H54 (cell line): ENCODE measurements around the gene LAMA3.

Experiments used
- DNase-seq: peaks from one replicate; pipeline ENCODE4 v3.0.0; 2011; ENCODE audit warnings: low spot score, mixed read lengths; ENCODE audit not compliant: insufficient read length
- FAIRE-seq: peaks from 3 replicates; lab custom pipeline; 2011; peaks lifted over from hg19 to GRCh38; lab: Jason Lieb, UNC
- POLR2A ChIP-seq: IDR thresholded peaks from 2 replicates; pipeline ENCODE4 v1.6.1; 2011; ENCODE audit warnings: low read depth, mild to moderate bottlenecking, low read length

The LAMA3 gene

DNA sequence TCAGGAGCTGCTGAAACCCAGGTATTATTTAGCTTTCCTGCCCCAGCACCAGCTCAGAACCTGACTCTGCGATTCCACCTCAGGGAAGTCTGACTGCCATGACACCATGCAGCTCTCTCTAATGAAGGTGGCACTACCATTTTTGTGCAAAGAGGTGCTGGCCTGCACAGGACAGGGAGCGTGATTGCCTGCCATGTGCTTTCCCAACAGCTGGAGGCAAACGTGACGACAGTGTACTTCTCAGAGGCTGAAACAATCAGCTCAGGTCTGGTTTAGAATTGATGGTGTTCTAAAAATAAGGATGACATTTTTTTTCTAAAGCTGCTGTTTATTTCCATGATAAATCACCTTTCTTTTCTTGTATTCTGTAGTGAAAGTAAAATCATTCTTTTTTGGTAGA, 250.1 kb downstream of the LAMA3 start:
- TF ChIP-seq POLR2A, result no peak
- DNase-seq, result no peak
- FAIRE-seq, result no peak

DNA sequence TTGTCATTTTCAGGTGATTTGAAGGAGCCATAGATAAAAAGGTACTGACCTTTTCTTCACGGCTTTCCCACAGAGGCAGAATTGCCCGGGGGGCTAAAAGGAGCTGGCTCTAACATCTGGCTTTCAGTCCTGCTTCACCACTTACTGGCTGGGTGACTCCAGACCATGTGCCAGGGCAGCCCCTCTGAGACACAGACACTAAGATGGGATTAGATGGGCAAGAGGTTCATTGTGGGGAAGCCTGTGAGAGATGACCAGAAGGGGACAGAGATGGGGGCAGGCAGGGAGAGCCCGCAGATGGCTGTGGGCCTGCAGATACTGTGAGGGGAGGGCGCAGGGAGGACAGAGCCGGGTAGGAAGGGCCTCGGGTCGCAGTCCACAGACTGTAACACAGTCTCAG, 250.6 kb downstream of the LAMA3 start:
- no peak for TF ChIP-seq POLR2A
- no peak for FAIRE-seq
- no peak for DNase-seq

GRCh38 chr18:23941791-23942190, 252.5 kb downstream of the LAMA3 start:
- no peak for DNase-seq
- no peak for FAIRE-seq
- no peak for TF ChIP-seq POLR2A

- FAIRE-seq (no peak), DNase-seq (no peak)
- TF ChIP-seq POLR2A, result no peak
These were observed 253.9 kb downstream of the LAMA3 start for GRCh38 chr18:23943104-23943503.

- FAIRE-seq (no peak), DNase-seq (no peak)
- TF ChIP-seq POLR2A, result no peak
These were observed 254.8 kb downstream of the LAMA3 start for GRCh38 chr18:23943903-23944624.

- no peak for TF ChIP-seq POLR2A
- DNase-seq (no peak), FAIRE-seq (no peak)
These were observed 256.3 kb downstream of the LAMA3 start for GRCh38 chr18:23945416-23946079.

DNA sequence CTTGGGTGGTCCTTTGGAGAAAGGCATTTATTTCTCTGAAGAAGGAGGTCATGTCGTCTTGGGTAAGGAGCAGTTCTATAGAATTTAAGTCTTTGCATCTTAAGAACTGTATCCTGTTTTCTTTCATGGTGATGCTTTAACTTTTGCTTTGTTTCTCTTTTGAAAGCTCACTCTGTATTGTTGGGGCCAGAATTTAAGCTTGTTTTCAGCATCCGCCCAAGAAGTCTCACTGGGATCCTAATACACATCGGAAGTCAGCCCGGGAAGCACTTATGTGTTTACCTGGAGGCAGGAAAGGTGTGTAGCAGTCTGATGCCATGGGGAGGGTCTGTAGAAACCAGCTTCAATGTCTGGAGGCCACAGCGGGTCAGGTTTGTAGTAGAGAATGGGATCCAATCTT, 260.6 kb downstream of the LAMA3 start:
- DNase-seq (no peak), FAIRE-seq (no peak)
- TF ChIP-seq POLR2A, result no peak

- DNase-seq (no peak), FAIRE-seq (no peak)
- no peak for TF ChIP-seq POLR2A
These were observed 261.4 kb downstream of the LAMA3 start for GRCh38 chr18:23950644-23951043.

GRCh38 chr18:23951206-23951605, 262.0 kb downstream of the LAMA3 start:
- TF ChIP-seq POLR2A, result no peak
- FAIRE-seq, result no peak
- DNase-seq, result no peak

DNA sequence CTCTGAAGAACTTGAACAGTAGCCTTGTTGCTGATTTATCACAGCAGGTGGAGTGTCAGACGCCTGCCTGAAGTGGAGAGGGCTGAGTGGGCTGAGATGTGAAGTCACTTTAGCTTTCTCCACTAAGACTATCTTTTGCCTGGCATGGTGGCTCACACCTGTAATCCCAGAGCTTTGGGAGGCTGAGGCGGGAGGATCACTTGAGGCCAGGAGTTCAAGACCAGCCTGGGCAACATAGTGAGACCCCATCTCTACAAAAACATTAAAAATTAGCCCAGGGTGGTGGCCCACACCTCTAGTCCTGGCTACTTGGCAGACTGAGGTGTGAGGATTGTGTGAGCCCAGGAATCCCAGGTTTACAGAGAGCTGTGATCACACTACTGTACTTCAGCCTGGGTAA, 264.7 kb downstream of the LAMA3 start:
- FAIRE-seq (no peak), DNase-seq (no peak)
- TF ChIP-seq POLR2A, result no peak

DNA sequence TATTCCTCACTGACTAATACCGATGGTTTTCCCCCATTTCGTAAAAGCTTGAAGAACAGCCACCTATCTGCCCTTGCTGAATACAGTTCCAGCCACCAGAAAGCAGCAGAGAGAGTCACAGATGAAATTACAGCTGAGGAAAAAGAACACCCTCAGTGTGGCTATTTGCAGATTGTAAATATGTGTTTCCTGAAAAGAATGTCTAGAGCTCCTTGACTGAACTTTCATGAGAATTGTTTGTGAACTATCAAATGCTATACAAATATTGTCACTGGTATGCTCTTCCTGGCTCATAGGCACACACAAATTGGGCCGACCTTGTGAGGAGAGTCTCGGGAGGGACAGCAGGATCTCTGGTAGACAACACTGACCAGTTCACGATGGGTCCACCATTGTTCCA, 267.2 kb downstream of the LAMA3 start:
- TF ChIP-seq POLR2A, result no peak
- FAIRE-seq (no peak), DNase-seq (no peak)

DNA sequence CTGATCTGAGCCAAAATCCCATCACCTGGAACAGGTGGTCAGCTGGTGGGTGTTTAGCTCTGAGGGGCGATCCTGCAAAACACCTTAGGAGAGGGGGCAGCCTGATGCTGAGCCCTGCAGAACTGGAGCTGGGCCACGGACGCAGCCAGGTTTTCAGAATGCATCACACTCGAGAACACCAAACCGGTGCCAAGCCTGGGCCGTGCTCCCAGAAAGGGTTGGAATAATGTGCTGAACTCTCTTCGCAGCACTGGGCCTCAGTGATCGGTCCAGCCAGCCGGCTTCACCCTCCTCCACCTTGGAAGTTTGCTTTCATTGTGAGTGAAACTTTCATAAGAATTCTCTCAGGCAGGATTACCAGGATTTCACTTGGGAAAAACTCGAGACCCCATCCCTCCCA, 268.8 kb downstream of the LAMA3 start:
- FAIRE-seq (no peak), DNase-seq (no peak)
- TF ChIP-seq POLR2A, result no peak

DNA sequence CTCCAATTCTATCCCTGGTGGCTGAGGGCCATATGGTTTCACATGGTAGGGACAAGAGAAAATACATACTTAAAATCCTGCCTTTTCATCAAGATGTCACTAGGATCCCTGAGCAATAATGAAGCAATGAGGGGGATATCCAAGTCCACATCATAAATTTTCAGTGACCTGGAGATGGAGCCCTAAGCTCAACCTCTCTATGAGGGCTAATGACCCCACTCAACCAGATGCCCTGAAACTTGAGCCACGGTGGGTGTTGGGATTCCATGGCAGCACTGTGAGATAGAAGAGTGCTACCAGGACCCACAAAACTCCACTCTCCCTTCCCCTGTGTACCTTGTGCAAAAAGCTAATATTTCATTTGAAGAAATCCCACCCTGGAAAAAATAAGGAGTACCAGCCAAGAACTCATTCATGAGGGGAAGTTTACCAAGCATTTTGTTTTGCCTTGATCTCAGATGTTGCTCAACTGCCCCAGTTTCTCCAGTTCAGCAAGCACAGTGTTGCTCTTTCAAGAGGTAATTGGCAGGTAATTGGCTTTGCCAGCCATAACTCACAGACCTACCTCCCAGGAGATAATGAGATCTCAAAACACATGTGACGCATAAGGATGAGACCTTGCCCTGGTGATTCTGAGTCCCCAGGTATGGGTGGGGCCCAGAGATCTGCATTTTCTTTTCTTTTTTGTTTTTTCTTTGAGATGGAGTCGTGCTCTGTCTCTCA, 274.4 kb downstream of the LAMA3 start:
- TF ChIP-seq POLR2A, result no peak
- FAIRE-seq, result no peak
- DNase-seq, result no peak
